Left cardiac atrium (tissue), 4 donors: ENCODE measurements around the gene EZH1. TPM values are rescaled to one million over a fixed set of nuclear protein-coding genes. Genes with fewer than 3 reads are reported as not detected.

ENCODE experiments used
- ATAC-seq, 2 donors: fragments of 200-7000 bp; cut with Tn5 transposase; one replicate each; pipeline ENCODE4 v1.9.1; 2020; ENCODE audit warnings: mild to moderate bottlenecking in 2 of 2, moderate library complexity in 2 of 2
- DNase-seq: peaks from one replicate; pipeline ENCODE4 v3.0.0-alpha.2; 2020
- intact Hi-C, 2 donors: fragments of 100-400 bp; cut with DNase I; formaldehyde crosslinking; loops; one replicate each; pipeline versions ENCODE4 v1.14.1 to v1.15.1; 2022 to 2023
- total RNA-seq, 2 donors: library from RNA; stranded (reverse); fragmentation: NEBNext Ultra II Directional; extraction: Animal tissue kit (Norgen Biotek cat#: 25700); gene quantifications; one replicate each; pipeline ENCODE4 v1.2.1, GENCODE V29; 2021
- donor health status: DM: no; HTN: yes; CAD: no.
- donor health status: DM: no; HTN: yes; CAD: no; lungs with severe emphysema.
- donor health status: DM: yes; HTN: yes; CAD: no.
- donor health status: Dilated cardiomyopathy.

EZH1 gene
- total RNA-seq, 2 donors from 2014 or later: 28.7 to 38.1 TPM

DNA sequence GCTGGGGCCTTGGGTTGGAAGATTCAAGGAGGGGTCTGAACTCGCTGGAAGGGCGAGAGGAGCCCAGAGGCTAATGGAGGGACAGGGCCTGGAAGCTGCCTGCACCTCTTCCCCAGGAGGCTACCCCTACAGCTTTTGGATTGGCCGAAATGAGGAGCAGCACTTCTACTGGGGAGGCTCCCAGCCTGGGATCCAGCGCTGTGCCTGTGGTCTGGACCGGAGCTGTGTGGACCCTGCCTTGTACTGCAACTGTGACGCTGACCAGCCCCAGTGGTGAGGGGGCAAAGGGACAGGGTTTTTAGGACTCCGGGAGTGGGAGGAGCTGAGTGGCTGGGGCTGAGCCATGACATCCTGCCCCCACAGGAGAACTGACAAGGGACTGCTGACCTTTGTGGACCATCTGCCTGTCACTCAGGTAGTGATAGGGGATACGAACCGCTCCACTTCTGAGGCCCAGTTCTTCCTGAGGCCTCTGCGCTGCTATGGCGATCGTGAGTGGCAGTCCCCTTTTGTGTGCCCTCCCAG lies 53.8 kb downstream of the EZH1 start:
- intact Hi-C loops: no loop called here
- DNase-seq (no peak), ATAC-seq (no peak)

- peak in 1 of 2 donors; percentile 49 for ATAC-seq
- intact Hi-C loops: no loop called here
Measured at GRCh38 chr17:42690596-42690995, 54.2 kb downstream of the EZH1 start.

DNA sequence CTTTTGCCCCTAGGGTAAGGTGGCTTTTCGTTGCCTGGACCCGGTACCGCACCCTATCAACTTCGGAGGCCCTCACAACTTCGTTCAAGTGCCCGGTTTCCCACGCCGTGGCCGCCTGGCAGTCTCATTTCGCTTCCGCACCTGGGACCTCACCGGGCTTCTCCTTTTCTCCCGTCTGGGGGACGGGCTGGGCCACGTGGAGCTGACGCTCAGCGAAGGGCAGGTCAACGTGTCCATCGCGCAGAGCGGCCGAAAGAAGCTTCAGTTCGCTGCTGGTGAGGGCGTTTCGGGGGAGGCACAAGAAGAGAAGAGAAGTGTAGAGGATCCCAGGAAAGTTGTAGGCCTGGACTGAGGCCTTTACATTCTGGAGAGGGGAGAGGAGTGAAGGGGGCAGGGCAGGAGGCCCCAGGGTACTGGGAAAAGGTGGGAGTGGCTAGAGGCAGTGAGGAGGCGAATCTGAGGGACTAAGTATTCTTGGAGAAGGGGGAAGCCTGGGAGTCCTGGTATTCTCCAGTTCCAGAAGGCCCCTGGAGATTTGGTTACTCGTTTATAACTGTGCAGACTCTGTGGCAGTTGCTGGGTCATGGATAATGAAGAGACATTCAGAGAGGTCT lies 57.0 kb downstream of the EZH1 start:
- no peak for ATAC-seq
- intact Hi-C loops: loop anchor here in 1 of 2 donors (10.0 kb wide), 1 partner anchor 103 kb away; no protein-coding TSS in a partner anchor
- no peak for DNase-seq

More at GRCh38 chr17:42690596-42690995, 54.2 kb downstream of the EZH1 start:
- DNase-seq: no peak

DNA sequence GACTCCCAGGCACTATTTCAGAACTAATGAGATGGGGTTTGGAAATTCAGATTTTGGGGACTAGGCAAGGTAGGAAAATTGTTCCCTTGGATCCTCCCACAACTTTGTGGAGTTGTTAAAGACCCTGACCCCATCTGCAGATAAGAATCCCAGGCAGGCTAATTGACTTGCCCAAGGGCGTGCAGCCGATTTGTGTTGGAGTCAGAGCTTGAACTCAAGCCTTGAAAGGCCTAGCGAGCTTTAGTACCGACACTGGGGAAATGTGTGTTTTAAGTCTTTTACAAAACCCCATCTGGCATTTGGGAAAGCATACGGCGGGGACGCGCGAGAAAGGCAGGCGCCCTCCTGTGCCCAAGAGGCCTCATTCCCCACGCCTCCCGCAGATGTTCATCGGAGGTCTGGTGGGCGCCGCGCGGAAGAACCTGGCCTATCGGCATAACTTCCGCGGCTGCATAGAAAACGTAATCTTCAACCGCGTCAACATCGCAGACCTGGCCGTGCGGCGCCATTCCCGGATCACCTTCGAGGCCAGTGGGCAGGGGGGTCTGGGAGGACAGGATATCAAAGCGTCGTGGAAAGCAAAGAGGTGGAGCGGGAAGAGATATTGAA lies 58.2 kb downstream of the EZH1 start:
- intact Hi-C loops: loop anchor here in 1 of 2 donors (10.0 kb wide), 1 partner anchor 102 kb away; no protein-coding TSS in a partner anchor
- ATAC-seq (no peak), DNase-seq (no peak)

DNA sequence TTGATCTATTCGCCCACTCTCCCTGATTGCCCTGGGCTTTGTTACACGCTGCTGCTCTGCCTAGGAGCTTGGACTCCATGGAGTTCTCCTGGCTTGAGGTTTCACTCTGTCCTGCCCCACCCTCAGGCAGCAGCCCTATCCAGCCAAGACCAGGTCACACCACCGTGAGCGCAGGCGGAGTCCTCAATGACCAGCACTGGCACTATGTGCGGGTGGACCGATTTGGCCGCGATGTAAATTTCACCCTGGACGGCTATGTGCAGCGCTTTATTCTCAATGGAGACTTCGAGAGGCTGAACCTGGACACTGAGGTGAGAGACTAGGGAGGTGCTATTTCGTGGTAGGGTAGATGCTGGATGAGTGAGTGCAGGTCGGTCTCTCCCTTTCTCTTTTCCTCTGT lies 59.0 kb downstream of the EZH1 start:
- ATAC-seq (no peak), DNase-seq (no peak)
- intact Hi-C loops: loop anchor here in 1 of 2 donors (10.0 kb wide), 1 partner anchor 101 kb away; no protein-coding TSS in a partner anchor

DNA sequence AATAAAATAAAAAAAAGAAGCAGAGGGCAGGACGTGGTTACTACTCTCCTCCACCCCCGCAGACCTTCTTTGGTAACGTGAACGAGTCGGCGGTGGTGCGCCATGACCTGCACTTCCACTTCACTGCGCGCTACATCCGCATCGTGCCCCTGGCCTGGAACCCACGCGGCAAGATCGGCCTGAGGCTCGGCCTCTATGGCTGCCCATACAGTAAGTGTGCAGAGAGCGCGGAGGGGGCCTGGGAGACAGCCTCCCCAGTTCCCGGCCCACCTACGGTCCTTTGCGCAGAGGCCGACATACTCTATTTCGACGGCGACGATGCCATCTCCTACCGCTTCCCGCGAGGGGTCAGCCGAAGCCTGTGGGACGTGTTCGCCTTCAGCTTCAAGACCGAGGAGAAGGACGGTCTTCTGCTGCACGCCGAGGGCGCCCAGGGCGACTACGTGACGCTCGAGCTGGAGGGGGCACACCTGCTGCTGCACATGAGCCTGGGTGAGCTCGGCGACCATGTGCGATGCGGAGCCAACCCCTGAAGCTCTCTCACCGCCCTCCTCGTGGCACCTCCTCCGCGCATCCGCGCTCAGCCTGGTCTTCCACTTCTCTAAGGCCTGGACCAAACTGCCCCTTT lies 59.8 kb downstream of the EZH1 start:
- DNase-seq (no peak), ATAC-seq (no peak)
- intact Hi-C loops: loop anchor here in 1 of 2 donors (5.0 to 10.0 kb wide), 2 partner anchors 78 to 100 kb away; partner anchors contain the start of genes RETREG3 and TUBG1

DNA sequence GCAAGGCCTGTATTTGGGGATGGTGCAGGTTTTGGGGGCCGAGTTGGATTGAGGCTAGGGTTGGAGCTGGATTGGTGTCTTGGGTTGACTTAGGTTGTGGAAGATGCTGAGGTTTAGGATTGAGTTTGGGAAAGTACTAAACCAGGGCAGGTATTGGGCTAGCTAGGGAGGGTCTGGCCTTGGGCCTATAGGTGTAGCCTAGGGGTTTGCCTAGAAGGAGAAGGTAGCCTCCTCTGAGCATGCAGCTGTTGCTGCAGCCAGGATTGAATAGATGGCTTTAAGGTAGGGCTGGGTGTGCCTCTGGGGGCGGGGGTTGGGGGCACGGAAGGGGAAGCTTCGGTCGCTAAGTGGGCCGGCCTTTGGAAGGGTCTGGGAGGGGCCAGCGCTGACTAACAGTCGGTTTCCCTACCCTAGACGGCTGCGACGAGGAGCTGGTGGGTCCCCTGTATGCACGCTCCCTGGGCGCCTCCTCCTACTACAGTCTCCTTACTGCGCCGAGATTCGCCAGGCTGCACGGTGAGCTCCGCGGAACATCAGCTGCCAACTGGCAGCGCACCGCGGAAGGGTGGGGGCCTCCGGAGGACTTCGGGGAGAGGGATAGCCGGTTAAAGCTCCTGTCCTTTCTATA lies 61.3 kb downstream of the EZH1 start:
- DNase-seq: peak; percentile 61
- ATAC-seq: peak in 1 of 2 donors; percentile 38
- intact Hi-C loops: loop anchor here in 1 of 2 donors (5.0 to 10.0 kb wide), 2 partner anchors 76 to 99 kb away; partner anchors contain the start of genes RETREG3 and TUBG1

DNA sequence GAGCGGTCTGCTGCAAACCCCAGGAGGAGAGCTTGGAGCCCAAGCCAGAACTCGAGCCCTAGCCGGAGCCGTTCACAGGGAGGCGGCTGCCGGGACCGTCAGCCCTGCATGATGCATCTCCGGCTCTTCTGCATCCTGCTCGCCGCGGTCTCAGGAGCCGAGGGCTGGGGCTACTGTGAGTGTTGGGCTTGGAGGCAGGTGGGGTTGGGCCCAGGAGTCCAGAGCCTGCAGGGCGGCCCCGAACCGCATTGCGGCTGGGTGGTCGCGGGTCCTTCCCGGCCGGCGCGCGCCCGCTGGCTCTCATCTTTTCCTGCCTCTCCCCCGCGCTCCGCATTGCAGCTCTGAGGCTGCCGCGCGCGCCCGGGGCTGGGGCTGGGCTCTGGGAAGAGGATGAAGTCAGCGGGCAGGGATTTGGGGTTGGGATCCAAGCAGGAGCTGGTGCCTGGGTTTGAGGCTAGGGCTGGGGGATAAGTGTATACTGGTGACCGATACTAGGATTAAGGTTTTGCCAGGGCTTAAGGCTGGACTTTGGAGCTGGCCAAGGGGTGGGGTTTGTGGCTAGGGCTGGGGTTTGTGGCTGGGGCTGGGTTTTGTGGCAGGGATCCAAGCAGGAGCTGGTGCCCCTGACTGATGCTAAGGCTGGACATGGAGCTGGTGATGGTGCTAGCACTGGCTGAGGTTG lies 62.0 kb downstream of the EZH1 start:
- DNase-seq (peak; percentile 54), ATAC-seq (peak in 1 of 2 donors; percentile 20)
- intact Hi-C loops: loop anchor here in 1 of 2 donors (5.0 to 10.0 kb wide), 2 partner anchors 76 to 98 kb away; partner anchors contain the start of genes RETREG3 and TUBG1

DNA sequence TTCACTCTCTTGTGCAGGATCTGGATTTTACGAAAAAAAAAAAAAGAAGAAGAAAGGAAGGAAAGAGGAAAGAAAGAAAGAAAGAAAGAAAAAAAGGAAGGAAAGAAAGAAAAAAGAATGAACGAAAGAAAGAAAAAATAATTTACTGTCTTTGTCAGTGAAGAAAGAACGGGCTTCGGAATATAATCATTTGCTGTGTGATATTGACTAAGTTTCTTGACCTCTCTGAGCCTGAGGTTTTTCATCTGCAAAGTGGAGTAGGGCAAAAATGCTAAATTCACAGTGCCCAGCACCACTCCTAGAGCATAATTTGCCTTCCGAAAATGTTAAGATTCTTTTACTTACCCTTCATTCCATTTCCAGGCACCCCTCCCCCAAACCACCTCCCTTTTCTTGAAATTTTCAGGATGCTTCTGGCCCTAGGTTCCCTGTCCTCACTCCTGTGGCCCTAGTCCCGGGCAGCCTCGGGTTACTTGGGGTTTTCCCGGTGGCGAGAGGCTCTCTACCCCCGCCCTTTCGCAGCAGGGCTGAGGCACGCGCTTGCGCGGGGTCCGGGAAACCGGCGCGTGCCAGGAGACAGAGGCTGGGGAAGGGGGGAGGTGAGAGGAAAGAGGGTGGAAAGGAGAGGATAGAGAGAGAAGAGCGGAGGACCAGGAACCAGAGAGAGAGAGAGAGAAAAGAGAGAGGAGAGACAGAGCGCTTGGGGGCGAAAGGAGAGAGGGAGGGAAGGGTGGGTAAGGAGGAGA lies 62.7 kb downstream of the EZH1 start, which contains the start of gene CNTNAP1:
CNTNAP1 (plus strand) TSS at position 556 of the 746 bp plus-strand sequence. CDS start 299 bp downstream, outside the sequence.
- ATAC-seq: peak; percentile 4 to 11
- intact Hi-C loops: loop anchor here in 1 of 2 donors (5.0 to 10.0 kb wide), 2 partner anchors 75 to 97 kb away; partner anchors contain the start of genes RETREG3 and TUBG1
- peak; percentile 70 for DNase-seq

GRCh38 chr17:42680331-42680808 lies 64.5 kb downstream of the EZH1 start:
- DNase-seq (no peak), ATAC-seq (no peak)

DNA sequence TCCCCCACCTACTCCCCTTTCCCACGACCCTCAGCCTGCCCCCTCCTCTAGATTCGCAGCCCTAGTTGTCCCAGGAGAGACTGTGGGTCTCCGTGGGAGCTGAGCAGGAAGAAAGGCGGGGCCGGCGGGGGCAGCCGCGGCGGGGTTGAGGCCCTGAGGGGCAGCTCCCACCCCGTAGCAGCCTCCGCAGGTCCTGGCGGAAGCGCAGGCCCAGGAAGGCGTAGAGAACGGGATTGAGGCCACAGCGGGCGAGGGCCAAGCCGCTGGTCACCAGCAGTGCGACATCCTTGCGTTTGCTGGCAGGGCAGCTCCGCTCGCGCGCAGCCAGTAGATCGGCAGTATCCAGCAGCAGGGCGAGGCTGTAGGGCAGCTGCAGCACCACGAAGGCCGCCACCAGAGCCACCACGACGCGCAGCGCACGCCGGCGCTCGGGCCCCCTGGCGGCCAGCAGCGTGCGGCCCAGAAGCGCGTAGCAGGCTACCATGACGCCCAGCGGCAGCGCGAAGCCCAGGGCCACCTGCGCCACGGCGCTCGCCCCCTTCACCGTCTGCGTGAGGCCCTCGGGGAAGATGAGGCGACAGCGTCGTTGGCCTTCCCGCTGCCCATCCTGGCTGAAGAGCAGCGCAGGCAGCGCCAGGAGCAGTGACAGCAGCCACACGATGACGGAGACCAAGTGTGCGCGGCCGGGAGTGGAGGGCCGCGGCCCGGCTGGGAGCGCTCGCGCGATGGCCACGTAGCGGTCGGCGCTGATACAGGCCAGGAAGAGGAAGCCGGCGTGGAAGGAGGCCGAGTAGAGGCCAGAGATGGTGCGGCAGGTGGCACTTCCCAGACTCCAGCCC lies 65.1 kb downstream of the EZH1 start:
- ATAC-seq (peak; percentile 39 to 41), DNase-seq (peak; percentile 81)
- intact Hi-C loops: loop anchor here (5.0 to 10.0 kb wide), 3 partner anchors 72 to 105 kb away; partner anchors contain the start of genes PSMC3IP (in 1 of the 2), RETREG3 (in 1 of the 2) and TUBG1 (in 1 of the 2)

More at GRCh38 chr17:42680331-42680808, 64.5 kb downstream of the EZH1 start:
- intact Hi-C loops: loop anchor here in 1 of 2 donors (5.0 to 10.0 kb wide), 2 partner anchors 73 to 96 kb away; partner anchors contain the start of genes RETREG3 and TUBG1

DNA sequence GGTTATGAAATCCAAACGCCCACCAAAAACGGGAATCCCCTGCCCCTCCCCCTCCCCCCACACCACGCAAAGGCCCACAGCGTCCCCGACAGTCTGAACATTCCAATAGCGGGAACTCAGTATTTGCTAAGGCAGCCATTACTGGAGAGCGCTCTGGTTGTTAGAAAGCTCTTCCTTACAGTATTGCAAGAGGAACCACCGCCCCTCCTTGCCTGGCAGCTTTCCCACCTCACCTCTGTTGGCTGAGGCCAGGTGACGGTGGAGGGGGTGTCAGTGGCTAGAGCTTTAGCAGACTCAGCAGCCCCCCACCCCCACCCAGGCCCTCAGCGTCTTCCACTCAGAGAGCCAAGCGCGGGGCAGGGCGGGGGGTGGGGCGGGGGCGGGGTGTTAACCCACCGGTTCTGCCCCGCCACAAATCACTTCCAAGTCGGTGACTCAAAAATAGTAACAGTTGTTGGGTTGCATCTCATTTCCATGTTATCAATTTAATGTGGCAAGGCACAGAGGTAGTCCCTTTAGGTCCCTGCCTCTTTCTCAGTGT lies 65.8 kb downstream of the EZH1 start:
- ATAC-seq (no peak), DNase-seq (peak; percentile 40)
- intact Hi-C loops: loop anchor here in 1 of 2 donors (10.0 kb wide), 1 partner anchor 104 kb away; the partner anchor contains the start of gene PSMC3IP

GRCh38 chr17:42677921-42678781 lies 66.7 kb downstream of the EZH1 start:
- intact Hi-C loops: loop anchor here in 1 of 2 donors (10.0 kb wide), 1 partner anchor 103 kb away; the partner anchor contains the start of gene PSMC3IP

DNA sequence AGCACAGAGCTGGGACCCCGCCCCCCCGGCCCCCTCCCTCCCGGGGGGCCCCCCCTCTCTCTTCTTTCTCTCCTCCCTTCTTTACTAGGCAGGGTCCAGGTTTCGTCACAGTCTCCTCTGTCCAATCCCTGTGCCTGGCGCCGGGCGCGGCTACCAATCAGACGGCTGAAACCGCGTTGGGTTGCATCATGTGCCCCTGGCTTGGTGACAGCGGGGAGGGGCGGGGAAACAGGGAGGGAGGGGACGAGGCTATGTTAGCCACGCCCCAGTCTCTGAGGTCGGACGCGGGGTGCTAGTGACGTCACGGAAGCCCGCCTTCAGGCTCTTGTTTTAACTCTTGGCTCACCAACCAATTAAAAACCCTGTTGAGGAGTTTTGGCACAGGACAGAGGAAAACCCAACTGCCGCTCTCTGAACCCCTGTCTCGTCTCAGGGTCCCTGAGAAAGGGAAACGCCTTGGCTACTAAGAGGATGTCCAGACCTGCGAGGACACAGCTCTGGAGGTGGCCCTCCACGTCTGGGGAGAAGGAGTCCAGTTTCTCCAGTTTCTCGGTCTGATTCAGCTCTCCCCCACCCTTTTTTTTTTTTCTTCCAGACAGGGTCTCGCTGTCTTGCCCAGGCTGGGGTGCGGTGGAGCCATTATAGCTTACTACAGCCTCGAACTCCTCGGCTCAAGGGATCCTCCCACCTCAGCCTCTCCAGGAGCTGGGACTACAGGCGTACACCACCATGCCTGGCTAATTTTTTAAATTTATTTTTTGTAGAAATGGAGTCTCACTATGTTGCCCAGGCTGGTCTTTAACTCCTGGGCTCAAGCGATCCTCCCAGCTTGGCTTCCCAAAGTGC lies 67.6 kb downstream of the EZH1 start:
- peak; percentile 100 for DNase-seq
- ATAC-seq: peak; percentile 68 to 79
- intact Hi-C loops: loop anchor here in 1 of 2 donors (10.0 kb wide), 1 partner anchor 102 kb away; the partner anchor contains the start of gene PSMC3IP

More at GRCh38 chr17:42677921-42678781, 66.7 kb downstream of the EZH1 start:
- peak; percentile 34 to 46 for ATAC-seq
- peak; percentile 91 for DNase-seq
